Aorta (tissue), 5 donors: Measurements from ENCODE around the gene ANKFN1. TPM values are rescaled to one million over a fixed set of nuclear protein-coding genes. Genes with fewer than 3 reads are reported as not detected.

Experiments used
- ATAC-seq: fragments of 200-7000 bp; cut with Tn5 transposase; one replicate; pipeline ENCODE4 v1.9.1; 2022; ENCODE audit warnings: moderate library complexity; ENCODE audit not compliant: low FRiP score
- DNase-seq, 2 donors: peaks; one replicate each; pipeline ENCODE4 v3.0.0-alpha.2; 2020
- H3K27ac ChIP-seq, 2 donors: one replicate each; pipeline ENCODE4 v1.5.1; 2013; ENCODE audit warnings: low read length in 2 of 2, mild to moderate bottlenecking in 2 of 2, moderate library complexity in 2 of 2, control low read depth in 1 of 2, inconsistent platforms in 1 of 2, low read depth in 1 of 2
- H3K27me3 ChIP-seq, 2 donors: one replicate each; pipeline ENCODE4 v1.6.1; 2013; ENCODE audit warnings: control low read depth in 1 of 2, low read length in 1 of 2, mild to moderate bottlenecking in 1 of 2, moderate library complexity in 1 of 2; ENCODE audit not compliant: insufficient read depth in 2 of 2, control insufficient read depth in 1 of 2
- H3K36me3 ChIP-seq, 2 donors: one replicate each; pipeline ENCODE4 v1.6.1; 2013; ENCODE audit warnings: control low read depth in 1 of 2, low read length in 1 of 2, mild to moderate bottlenecking in 1 of 2; ENCODE audit not compliant: insufficient read depth in 2 of 2, control insufficient read depth in 1 of 2
- H3K4me1 ChIP-seq, 2 donors: one replicate each; pipeline ENCODE4 v1.6.1; 2013; ENCODE audit warnings: low read length in 2 of 2, control low read depth in 1 of 2, mild to moderate bottlenecking in 1 of 2, moderate library complexity in 1 of 2; ENCODE audit not compliant: insufficient read depth in 2 of 2, control insufficient read depth in 1 of 2
- H3K4me3 ChIP-seq, 2 donors: one replicate each; pipeline ENCODE4 v1.5.1; 2013; ENCODE audit warnings: low read length in 2 of 2, control low read depth in 1 of 2, mild to moderate bottlenecking in 1 of 2
- H3K9me3 ChIP-seq: one replicate; pipeline ENCODE4 v1.6.1; 2013; ENCODE audit warnings: mild to moderate bottlenecking, low read length; ENCODE audit not compliant: control insufficient read depth
- WGBS, 2 donors: extraction: QIAGEN DNeasy Blood & Tissue Kit; methylation state at CpG; one replicate each; pipeline ENCODE4 v1.1.7; 2013; 5-methylcytosine and 5-hydroxymethylcytosine counted together
- intact Hi-C, 2 donors: fragments of 100-400 bp; cut with DNase I; formaldehyde crosslinking; loops; one replicate each; pipeline versions ENCODE4 v1.14.2 to v1.15.0; 2022
- polyA plus RNA-seq, 2 donors: library from polyadenylated mRNA; stranded (reverse); fragments of 200-250 nt; gene quantifications; one replicate each; pipeline ENCODE4 v1.2.3, GENCODE V29; 2013
- total RNA-seq, 2 donors: library from RNA; stranded (reverse); fragmentation: NEBNext Ultra II Directional; extraction: Animal tissue kit (Norgen Biotek cat#: 25700); gene quantifications; one replicate each; pipeline ENCODE4 v1.2.1, GENCODE V29; 2021
- donor health status: healthy with polysubstance abuse.
- donor health status: Bipolar disorder and iron deficiency.
- donor health status: DM: no; HTN: no; CAD: no.
- donor health status: DM: no; HTN: no; CAD: no.
- donor health status: DM: yes; HTN: yes; CAD: no.

ANKFN1 gene
- total and polyA plus RNA-seq, 4 donors, result 0.15 to 0.99 (median 0.26) TPM; not detected in 1

GRCh38 chr17:56231693-56232092, 78.4 kb downstream of the ANKFN1 start:
- DNase-seq, result no peak
- no peak overlapping the region for H3K4me3 ChIP-seq
- intact Hi-C loops, result no loop called here
- no peak overlapping the region for H3K27ac ChIP-seq
- 67 to 70% methylated on average over 5 of the region's 5 CpGs for WGBS, 2 donors
- no peaks in the 10 kb centered on the region for H3K9me3 ChIP-seq
- no peaks in the 10 kb centered on the region for H3K27me3 ChIP-seq
- no peak for ATAC-seq
- H3K36me3 ChIP-seq, result no peaks in the 10 kb centered on the region
- no peaks in the 10 kb centered on the region for H3K4me1 ChIP-seq

- Histone ChIP-seq H3K4me1 (no peaks in the 10 kb centered on the region), H3K4me3 (no peak overlapping the region), H3K27ac (no peak overlapping the region), H3K27me3 (no peaks in the 10 kb centered on the region), H3K36me3 (no peaks in the 10 kb centered on the region), H3K9me3 (no peaks in the 10 kb centered on the region)
- 92 to 93% methylated on average over 2 of the region's 2 CpGs for WGBS, 2 donors
- intact Hi-C loops, result no loop called here
- no peak for ATAC-seq
- DNase-seq, result no peak
These were observed 91.1 kb downstream of the ANKFN1 start for GRCh38 chr17:56244268-56244890.

GRCh38 chr17:56247816-56248215, 94.5 kb downstream of the ANKFN1 start:
- H3K4me3 ChIP-seq, result no peak overlapping the region
- H3K27ac ChIP-seq, result no peak overlapping the region
- H3K4me1 ChIP-seq, result no peaks in the 10 kb centered on the region
- no peaks in the 10 kb centered on the region for H3K9me3 ChIP-seq
- intact Hi-C loops, result no loop called here
- ATAC-seq, result no peak
- no peaks in the 10 kb centered on the region for H3K36me3 ChIP-seq
- WGBS, 2 donors, result 68 to 77% methylated on average over 1 of the region's 1 CpG
- H3K27me3 ChIP-seq, result no peaks in the 10 kb centered on the region
- no peak for DNase-seq

GRCh38 chr17:56257075-56257474, 103.8 kb downstream of the ANKFN1 start:
- 54 to 67% methylated on average over 1 of the region's 1 CpG for WGBS, 2 donors
- DNase-seq (no peak), ATAC-seq (no peak)
- Histone ChIP-seq H3K36me3 (no peaks in the 10 kb centered on the region), H3K27ac (no peak overlapping the region), H3K9me3 (peaks cover 2% of the 10 kb centered on the region), H3K27me3 (no peaks in the 10 kb centered on the region), H3K4me3 (no peak overlapping the region), H3K4me1 (no peaks in the 10 kb centered on the region)
- intact Hi-C loops, result no loop called here

- no peaks in the 10 kb centered on the region for H3K4me1 ChIP-seq
- H3K27ac ChIP-seq, result no peak overlapping the region
- intact Hi-C loops, result no loop called here
- H3K9me3 ChIP-seq, result no peaks in the 10 kb centered on the region
- no peaks in the 10 kb centered on the region for H3K27me3 ChIP-seq
- no peak overlapping the region for H3K4me3 ChIP-seq
- 75 to 76% methylated on average over 7 of the region's 7 CpGs for WGBS, 2 donors
- no peak for ATAC-seq
- no peaks in the 10 kb centered on the region for H3K36me3 ChIP-seq
- no peak for DNase-seq
These were observed 107.2 kb downstream of the ANKFN1 start for GRCh38 chr17:56260376-56261002.

- no peak overlapping the region for H3K4me3 ChIP-seq
- no peaks in the 10 kb centered on the region for H3K4me1 ChIP-seq
- intact Hi-C loops, result no loop called here
- H3K36me3 ChIP-seq, result no peaks in the 10 kb centered on the region
- no peak for ATAC-seq
- H3K27me3 ChIP-seq, result no peaks in the 10 kb centered on the region
- H3K27ac ChIP-seq, result no peak overlapping the region
- 78 to 81% methylated on average over 9 of the region's 9 CpGs for WGBS, 2 donors
- DNase-seq, result no peak
- H3K9me3 ChIP-seq, result no peaks in the 10 kb centered on the region
These were observed 109.5 kb downstream of the ANKFN1 start for GRCh38 chr17:56262803-56263202.

GRCh38 chr17:56269556-56270389, 116.5 kb downstream of the ANKFN1 start:
- H3K4me3 ChIP-seq, result no peak overlapping the region
- no peak for ATAC-seq
- no peak for DNase-seq
- WGBS, 2 donors, result 43 to 53% methylated on average over 6 of the region's 6 CpGs
- intact Hi-C loops, result loop anchor here in 1 of 2 donors (5.0 kb wide), 1 partner anchor 283 kb away; no protein-coding TSS in a partner anchor
- H3K4me1 ChIP-seq, result no peaks in the 10 kb centered on the region
- H3K27me3 ChIP-seq, result no peaks in the 10 kb centered on the region
- H3K27ac ChIP-seq, result no peak overlapping the region
- no peaks in the 10 kb centered on the region for H3K9me3 ChIP-seq
- H3K36me3 ChIP-seq, result no peaks in the 10 kb centered on the region

GRCh38 chr17:56274491-56274890, 121.2 kb downstream of the ANKFN1 start:
- DNase-seq (no peak), ATAC-seq (no peak)
- intact Hi-C loops, result loop anchor here in 1 of 2 donors (5.0 kb wide), 1 partner anchor 278 kb away; no protein-coding TSS in a partner anchor
- WGBS, 2 donors, result 90 to 95% methylated on average over 3 of the region's 3 CpGs
- Histone ChIP-seq H3K9me3 (no peaks in the 10 kb centered on the region), H3K27me3 (no peaks in the 10 kb centered on the region), H3K27ac (no peak overlapping the region), H3K4me1 (no peaks in the 10 kb centered on the region), H3K4me3 (no peak overlapping the region), H3K36me3 (no peaks in the 10 kb centered on the region)
